Pons (tissue), 1 donor: Measurements from ENCODE around the gene DDAH1.
"Not testable (repeated sequence)": the region's sequence is repeated elsewhere in the genome, so short reads cannot be mapped to it uniquely, and the experiment has no call there.

Experiments
- DNase-seq: peaks from one replicate; pipeline ENCODE4 v3.0.0-alpha.2; 2016; ENCODE audit warnings: low spot score

The DDAH1 gene

GRCh38 chr1:85359874-85360721 is 104.9 kb downstream of the DDAH1 start:
- no peak for DNase-seq

- DNase-seq: no peak
Observed at GRCh38 chr1:85358702-85359438, 106.1 kb downstream of the DDAH1 start.

GRCh38 chr1:85357817-85358216 is 107.1 kb downstream of the DDAH1 start:
- DNase-seq: no peak

GRCh38 chr1:85356130-85356529 is 108.8 kb downstream of the DDAH1 start:
- DNase-seq: no peak

GRCh38 chr1:85352055-85352454 is 112.9 kb downstream of the DDAH1 start:
- no peak for DNase-seq

- no peak for DNase-seq
Observed at GRCh38 chr1:85351202-85351828, 113.6 kb downstream of the DDAH1 start.

- no peak for DNase-seq
Observed at GRCh38 chr1:85349224-85349623, 115.7 kb downstream of the DDAH1 start.

- DNase-seq: no peak
Observed at GRCh38 chr1:85347908-85348307, 117.1 kb downstream of the DDAH1 start.

- not testable (repeated sequence) for DNase-seq
Observed at GRCh38 chr1:85347275-85347674, 117.7 kb downstream of the DDAH1 start.

- no peak for DNase-seq
Observed at GRCh38 chr1:85344256-85344694, 120.7 kb downstream of the DDAH1 start.

- no peak for DNase-seq
Observed at GRCh38 chr1:85343612-85344255, 121.2 kb downstream of the DDAH1 start.

GRCh38 chr1:85343213-85343611 is 121.7 kb downstream of the DDAH1 start:
- no peak for DNase-seq

- DNase-seq: no peak
Observed at GRCh38 chr1:85342207-85342606, 122.8 kb downstream of the DDAH1 start.

- DNase-seq: no peak
Observed at GRCh38 chr1:85340427-85340826, 124.5 kb downstream of the DDAH1 start.

GRCh38 chr1:85339656-85340399 is 125.1 kb downstream of the DDAH1 start:
- no peak for DNase-seq

- DNase-seq: no peak
Observed at GRCh38 chr1:85339089-85339488, 125.9 kb downstream of the DDAH1 start.

GRCh38 chr1:85334962-85335361 is 130.0 kb downstream of the DDAH1 start:
- DNase-seq: no peak

- DNase-seq: no peak
Observed at GRCh38 chr1:85333186-85333585, 131.8 kb downstream of the DDAH1 start.

GRCh38 chr1:85332575-85332974 is 132.4 kb downstream of the DDAH1 start:
- no peak for DNase-seq

GRCh38 chr1:85330711-85331290 is 134.2 kb downstream of the DDAH1 start:
- no peak for DNase-seq

- DNase-seq: no peak
Observed at GRCh38 chr1:85330214-85330631, 134.7 kb downstream of the DDAH1 start.
